Activated naive CD4-positive, alpha-beta T cell treated with anti-CD3 and anti-CD28 coated beads, Interleukin-2, amount 50 U/mL, for 24 hours (primary cell): ENCODE results near the gene NGRN.

Source experiments
- H3K27ac Mint-ChIP-seq: one replicate; pipeline ENCODE4 v1.8.0; 2021; ENCODE audit warnings: mild to moderate bottlenecking, mixed read lengths
- H3K27me3 Mint-ChIP-seq: one replicate; pipeline ENCODE4 v1.8.0; 2021; ENCODE audit warnings: mixed read lengths
- H3K36me3 Mint-ChIP-seq: one replicate; pipeline ENCODE4 v1.8.0; 2021; ENCODE audit warnings: mixed read lengths
- H3K4me1 Mint-ChIP-seq: one replicate; pipeline ENCODE4 v1.8.0; 2021; ENCODE audit warnings: mixed read lengths
- H3K4me3 Mint-ChIP-seq: one replicate; pipeline ENCODE4 v1.8.0; 2021; ENCODE audit warnings: mild to moderate bottlenecking, mixed read lengths
- H3K9me3 Mint-ChIP-seq: one replicate; pipeline ENCODE4 v1.8.0; 2021; ENCODE audit warnings: mixed read lengths

The NGRN gene

GRCh38 chr15:90231028-90232017 is 34.1 kb upstream of the NGRN start:
- H3K4me3 Mint-ChIP-seq: peak overlapping the region; percentile 99
- peaks cover 16% of the 10 kb centered on the region for H3K36me3 Mint-ChIP-seq
- no peaks in the 10 kb centered on the region for H3K27me3 Mint-ChIP-seq
- H3K27ac Mint-ChIP-seq: peak overlapping the region; percentile 96
- H3K4me1 Mint-ChIP-seq: peaks cover 56% of the 10 kb centered on the region
- no peaks in the 10 kb centered on the region for H3K9me3 Mint-ChIP-seq

- Mint-ChIP-seq H3K27me3 (no peaks in the 10 kb centered on the region), H3K36me3 (peaks cover 16% of the 10 kb centered on the region), H3K4me3 (peak overlapping the region; percentile 99), H3K27ac (peak overlapping the region; percentile 95), H3K9me3 (no peaks in the 10 kb centered on the region), H3K4me1 (peaks cover 58% of the 10 kb centered on the region)
Observed at GRCh38 chr15:90232196-90232595, 33.3 kb upstream of the NGRN start.

GRCh38 chr15:90232941-90233386 is 32.5 kb upstream of the NGRN start:
- peak overlapping the region; percentile 99 for H3K4me3 Mint-ChIP-seq
- H3K27ac Mint-ChIP-seq: peak overlapping the region; percentile 95
- H3K27me3 Mint-ChIP-seq: no peaks in the 10 kb centered on the region
- H3K36me3 Mint-ChIP-seq: peaks cover 16% of the 10 kb centered on the region
- no peaks in the 10 kb centered on the region for H3K9me3 Mint-ChIP-seq
- H3K4me1 Mint-ChIP-seq: peaks cover 58% of the 10 kb centered on the region

- peaks cover 19% of the 10 kb centered on the region for H3K36me3 Mint-ChIP-seq
- peak within 1 kb of the TSS; percentile 99 for H3K4me3 Mint-ChIP-seq
Observed at GRCh38 chr15:90233387-90234095, 31.9 kb upstream of the NGRN start, which contains the start of gene CIB1. TSS of gene CIB1 (minus strand) at chr15:90233941. CDS start at chr15:90233885, 56 bp downstream.

GRCh38 chr15:90234096-90234988 is 31.1 kb upstream of the NGRN start, which contains the start of gene GDPGP1:
TSS of gene GDPGP1 (plus strand) at chr15:90234209. CDS start at chr15:90240909, 6,700 bp downstream.
- Mint-ChIP-seq H3K4me1 (peaks cover 52% of the 10 kb centered on the region), H3K4me3 (peak within 1 kb of the TSS; percentile 99), H3K9me3 (no peaks in the 10 kb centered on the region), H3K27ac (peak within 1 kb of the TSS; percentile 95), H3K36me3 (peaks cover 17% of the 10 kb centered on the region), H3K27me3 (no peaks in the 10 kb centered on the region)

More at GRCh38 chr15:90233387-90234095, 31.9 kb upstream of the NGRN start, which contains the start of gene CIB1:
- Mint-ChIP-seq H3K27ac (peak within 1 kb of the TSS; percentile 95), H3K27me3 (no peaks in the 10 kb centered on the region), H3K4me1 (peaks cover 58% of the 10 kb centered on the region), H3K9me3 (no peaks in the 10 kb centered on the region)

- no peak overlapping the region for H3K4me3 Mint-ChIP-seq
- H3K36me3 Mint-ChIP-seq: peaks cover 3% of the 10 kb centered on the region
- no peaks in the 10 kb centered on the region for H3K27me3 Mint-ChIP-seq
- H3K4me1 Mint-ChIP-seq: peaks cover 19% of the 10 kb centered on the region
- H3K27ac Mint-ChIP-seq: no peak overlapping the region
- H3K9me3 Mint-ChIP-seq: no peaks in the 10 kb centered on the region
Observed at GRCh38 chr15:90239371-90239770, 26.1 kb upstream of the NGRN start.

- Mint-ChIP-seq H3K4me3 (no peak overlapping the region), H3K27me3 (no peaks in the 10 kb centered on the region), H3K4me1 (peaks cover 11% of the 10 kb centered on the region)
Observed at GRCh38 chr15:90240856-90241255, 24.6 kb upstream of the NGRN start.

GRCh38 chr15:90241343-90242192 is 23.9 kb upstream of the NGRN start:
- no peak overlapping the region for H3K4me3 Mint-ChIP-seq
- H3K4me1 Mint-ChIP-seq: peaks cover 5% of the 10 kb centered on the region
- no peaks in the 10 kb centered on the region for H3K9me3 Mint-ChIP-seq
- H3K36me3 Mint-ChIP-seq: peaks cover 3% of the 10 kb centered on the region
- no peaks in the 10 kb centered on the region for H3K27me3 Mint-ChIP-seq
- H3K27ac Mint-ChIP-seq: no peak overlapping the region

More at GRCh38 chr15:90240856-90241255, 24.6 kb upstream of the NGRN start:
- Mint-ChIP-seq H3K9me3 (no peaks in the 10 kb centered on the region), H3K27ac (no peak overlapping the region), H3K36me3 (peaks cover 3% of the 10 kb centered on the region)

- H3K4me1 Mint-ChIP-seq: peaks cover 12% of the 10 kb centered on the region
- H3K9me3 Mint-ChIP-seq: no peaks in the 10 kb centered on the region
- H3K4me3 Mint-ChIP-seq: no peak overlapping the region
- no peak overlapping the region for H3K27ac Mint-ChIP-seq
- H3K27me3 Mint-ChIP-seq: no peaks in the 10 kb centered on the region
- no peaks in the 10 kb centered on the region for H3K36me3 Mint-ChIP-seq
Observed at GRCh38 chr15:90243943-90244639, 21.4 kb upstream of the NGRN start.

- Mint-ChIP-seq H3K4me1 (peaks cover 19% of the 10 kb centered on the region), H3K27me3 (no peaks in the 10 kb centered on the region), H3K36me3 (no peaks in the 10 kb centered on the region), H3K27ac (no peak overlapping the region), H3K4me3 (peak overlapping the region; percentile 71), H3K9me3 (no peaks in the 10 kb centered on the region)
Observed at GRCh38 chr15:90248789-90249202, 16.7 kb upstream of the NGRN start.

- H3K4me1 Mint-ChIP-seq: peaks cover 19% of the 10 kb centered on the region
- no peaks in the 10 kb centered on the region for H3K36me3 Mint-ChIP-seq
- peak within 1 kb of the TSS; percentile 85 for H3K4me3 Mint-ChIP-seq
- no peaks in the 10 kb centered on the region for H3K27me3 Mint-ChIP-seq
- H3K9me3 Mint-ChIP-seq: no peaks in the 10 kb centered on the region
- H3K27ac Mint-ChIP-seq: no peak within 1 kb of the TSS
Observed at GRCh38 chr15:90249203-90249863, 16.1 kb upstream of the NGRN start, which contains the start of gene TTLL13. TSS of gene TTLL13 (plus strand) at chr15:90249556. CDS start at chr15:90250631, 1,075 bp downstream.

GRCh38 chr15:90257776-90258175 is 7.7 kb upstream of the NGRN start:
- no peak overlapping the region for H3K4me3 Mint-ChIP-seq

GRCh38 chr15:90259524-90259923 is 5.9 kb upstream of the NGRN start:
- Mint-ChIP-seq H3K9me3 (no peaks in the 10 kb centered on the region), H3K27me3 (no peaks in the 10 kb centered on the region), H3K4me3 (no peak overlapping the region), H3K4me1 (peaks cover 5% of the 10 kb centered on the region), H3K27ac (no peak overlapping the region), H3K36me3 (no peaks in the 10 kb centered on the region)

More at GRCh38 chr15:90257776-90258175, 7.7 kb upstream of the NGRN start:
- Mint-ChIP-seq H3K27me3 (no peaks in the 10 kb centered on the region), H3K36me3 (no peaks in the 10 kb centered on the region), H3K9me3 (no peaks in the 10 kb centered on the region), H3K27ac (no peak overlapping the region), H3K4me1 (no peaks in the 10 kb centered on the region)
